EL (cell line): ENCODE data around the gene KCNJ13.
A peak's percentile ranks its signal among the peaks of the same experiment; 100 is the strongest.

Experiments used
- DNase-seq: peaks from one replicate; pipeline ENCODE4 v3.0.0-alpha.2; 2016

KCNJ13 gene

DNA sequence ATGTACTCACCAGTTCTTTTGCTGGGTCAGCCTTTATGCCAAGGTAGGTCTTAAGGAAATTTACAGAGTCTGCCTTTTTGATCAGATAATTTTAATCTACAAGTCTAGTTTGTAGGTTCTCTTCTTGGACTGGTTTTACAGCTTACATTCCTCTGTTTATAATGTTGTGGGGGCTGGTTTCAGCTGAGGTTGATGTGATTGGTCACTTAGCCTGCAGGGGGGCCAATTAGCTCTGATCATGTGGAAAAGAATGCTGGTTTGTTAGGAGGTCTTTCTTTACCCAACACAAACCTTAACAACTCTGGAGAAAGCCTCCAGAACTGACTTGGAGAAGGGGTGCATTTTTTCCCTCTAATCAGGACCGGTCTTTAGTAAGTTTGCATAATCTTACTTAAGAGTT lies at the start of gene KCNJ13:
Gene KCNJ13, minus strand, starts transcription at position 131 of the 400 bp plus-strand sequence. CDS start 5,203 bp downstream, outside the sequence.
- DNase-seq = peak; percentile 5

DNA sequence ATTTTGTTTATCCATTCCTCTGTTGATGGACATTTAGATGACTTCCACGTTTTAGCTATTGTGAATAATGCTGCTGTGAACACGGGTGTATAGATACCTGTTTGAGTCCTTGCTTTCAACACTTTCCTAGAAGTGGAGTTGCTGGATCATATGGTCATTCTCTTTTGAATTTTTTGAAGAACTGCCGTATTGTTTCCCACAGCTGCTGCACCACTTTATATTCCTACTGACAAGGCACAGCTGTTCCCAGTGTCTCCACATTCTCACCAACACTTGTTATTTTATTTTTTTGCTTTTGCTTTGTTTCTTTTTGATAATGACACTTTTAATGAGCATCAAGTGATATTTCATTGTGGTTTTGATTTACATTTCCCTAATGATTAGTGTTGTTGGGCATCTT lies 41.4 kb upstream of the KCNJ13 start:
- DNase-seq = no peak

GRCh38 chr2:232816657-232817056 lies 40.3 kb upstream of the KCNJ13 start:
- DNase-seq = no peak

DNA sequence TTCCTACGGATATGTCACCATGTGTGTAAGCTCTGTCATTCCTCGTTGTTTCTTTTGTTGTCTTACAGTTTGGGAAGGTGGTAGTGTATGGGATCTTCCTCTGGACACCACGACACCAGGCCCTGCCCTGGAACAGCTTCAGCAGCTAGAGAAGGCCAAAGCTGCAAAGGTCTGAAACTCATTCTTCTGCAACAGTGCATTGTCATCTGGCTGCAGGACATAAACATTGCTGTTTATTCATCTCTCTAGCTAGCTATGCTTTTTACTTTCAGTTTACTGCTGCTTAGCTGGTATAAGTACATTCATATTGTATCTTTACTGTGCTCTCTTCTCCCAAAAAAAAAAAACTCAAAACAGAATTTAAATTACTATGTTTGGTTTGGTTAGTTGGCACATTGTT lies 39.2 kb upstream of the KCNJ13 start:
- no peak for DNase-seq

GRCh38 chr2:232810444-232810843 lies 34.1 kb upstream of the KCNJ13 start:
- DNase-seq = no peak

DNA sequence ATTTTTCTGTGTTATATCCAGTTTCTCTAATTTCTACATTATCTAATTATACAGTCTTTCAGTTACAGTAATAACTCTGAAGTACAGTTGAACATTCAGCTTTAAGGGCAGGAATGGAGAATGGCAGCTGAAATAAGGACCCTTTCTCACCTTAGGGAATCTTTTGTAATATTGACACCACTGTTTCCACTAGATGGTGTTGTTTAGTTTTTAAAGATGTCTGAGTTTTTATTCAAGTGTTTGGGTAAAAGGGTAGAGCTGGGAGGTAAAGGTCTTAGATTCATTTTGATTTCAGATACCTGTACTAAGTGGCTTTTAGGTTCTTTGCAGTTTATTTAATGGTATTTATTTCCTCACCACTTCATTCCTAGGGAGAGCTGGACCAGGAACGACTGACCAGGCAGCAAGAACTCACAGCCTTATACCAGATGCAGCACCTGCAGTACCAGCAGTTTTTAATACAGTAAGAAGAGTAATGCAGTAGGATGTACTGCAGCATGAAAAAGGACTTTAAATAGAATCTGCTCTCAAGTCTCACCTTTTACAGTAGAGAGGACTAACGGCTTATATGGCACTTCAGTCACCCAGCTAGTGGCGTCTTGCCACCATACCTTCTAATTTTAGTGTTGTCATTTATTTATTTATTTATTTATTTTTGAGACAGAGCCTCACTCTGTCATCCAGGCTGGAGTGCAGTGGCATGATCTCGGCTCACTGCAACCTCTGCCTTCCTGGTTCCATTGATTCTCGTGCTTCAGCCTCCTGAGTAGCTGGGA lies 33.2 kb upstream of the KCNJ13 start:
- no peak for DNase-seq

DNA sequence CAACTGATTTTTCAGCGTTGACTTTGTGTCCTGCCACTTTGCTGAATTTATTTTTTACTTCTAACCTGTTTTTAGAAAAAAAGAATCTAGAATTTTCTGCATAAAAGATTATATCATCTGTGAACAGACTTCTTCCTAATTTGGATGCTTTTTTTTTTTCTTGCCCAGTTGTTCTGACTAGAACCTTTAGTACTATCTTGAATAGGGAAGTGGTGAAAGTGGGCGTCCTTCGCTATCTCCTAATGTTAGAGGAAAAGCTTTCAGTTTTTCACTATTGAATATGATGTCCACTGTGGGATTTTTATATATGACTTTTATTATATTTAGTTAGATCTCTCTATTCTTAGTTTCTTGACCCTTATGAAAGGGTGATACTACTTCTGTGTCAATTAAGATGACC lies 25.7 kb upstream of the KCNJ13 start:
- DNase-seq = no peak

GRCh38 chr2:232800166-232800565 lies 23.8 kb upstream of the KCNJ13 start:
- DNase-seq = no peak

DNA sequence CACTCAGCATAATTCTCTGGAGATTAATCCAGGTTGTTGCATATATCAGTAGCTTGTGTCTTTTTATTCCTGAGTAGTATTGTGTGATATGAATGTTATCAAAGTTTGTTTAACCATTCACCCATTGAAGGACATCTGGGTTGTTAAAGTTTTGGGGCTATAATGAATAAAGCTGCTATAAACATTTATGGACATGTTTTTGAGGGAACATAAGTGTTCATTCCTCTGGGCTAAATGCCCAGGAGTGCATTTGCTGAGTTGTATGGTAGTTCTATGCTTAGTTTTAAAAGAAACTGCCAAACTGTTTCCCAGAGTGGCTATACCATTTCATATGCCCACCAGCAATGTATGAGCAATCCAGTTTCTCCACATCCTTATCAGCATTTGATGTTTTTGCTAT lies 21.8 kb upstream of the KCNJ13 start:
- DNase-seq = no peak

GRCh38 chr2:232795920-232796319 lies 19.6 kb upstream of the KCNJ13 start:
- DNase-seq = no peak

- no peak for DNase-seq
Measured at GRCh38 chr2:232794981-232795380, 18.6 kb upstream of the KCNJ13 start.

DNA sequence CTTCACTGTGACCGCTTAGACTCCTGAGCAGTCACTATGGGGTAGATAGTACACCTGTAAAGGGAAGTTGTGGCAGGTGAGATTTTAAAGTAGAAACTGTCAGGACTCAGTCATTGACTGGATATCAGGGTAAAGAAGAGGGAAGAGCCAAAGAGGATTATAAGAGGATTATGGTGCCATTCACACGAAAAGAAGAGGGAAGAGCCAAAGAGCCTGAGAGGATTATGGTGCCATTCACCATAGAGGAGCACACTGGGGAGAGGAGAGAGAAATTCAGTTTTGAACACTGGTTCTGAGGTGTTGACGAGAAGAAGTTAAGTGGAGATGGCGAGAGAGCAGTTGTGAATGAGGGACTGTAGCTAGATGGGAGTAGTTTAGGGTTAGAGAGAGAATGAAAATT lies 16.9 kb upstream of the KCNJ13 start:
- no peak for DNase-seq

DNA sequence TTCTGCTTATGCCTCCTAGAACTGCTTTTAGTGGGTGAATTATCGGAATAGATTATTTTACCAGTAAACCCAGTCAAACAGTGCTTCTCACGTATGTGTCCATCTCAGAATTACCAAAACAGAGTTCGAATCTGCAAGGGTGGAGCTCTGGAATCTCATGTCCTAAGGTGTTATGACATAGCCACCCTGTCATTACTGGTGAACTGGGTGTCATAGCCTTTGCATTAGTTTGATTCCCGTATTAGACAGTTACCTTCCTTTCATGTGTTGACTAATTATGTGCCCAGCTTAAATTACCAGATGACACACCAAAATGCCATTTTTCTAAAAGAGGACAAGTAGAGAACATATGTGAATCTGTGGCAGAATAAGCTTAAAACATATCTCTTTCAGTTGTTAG lies 15.2 kb upstream of the KCNJ13 start:
- DNase-seq = no peak

DNA sequence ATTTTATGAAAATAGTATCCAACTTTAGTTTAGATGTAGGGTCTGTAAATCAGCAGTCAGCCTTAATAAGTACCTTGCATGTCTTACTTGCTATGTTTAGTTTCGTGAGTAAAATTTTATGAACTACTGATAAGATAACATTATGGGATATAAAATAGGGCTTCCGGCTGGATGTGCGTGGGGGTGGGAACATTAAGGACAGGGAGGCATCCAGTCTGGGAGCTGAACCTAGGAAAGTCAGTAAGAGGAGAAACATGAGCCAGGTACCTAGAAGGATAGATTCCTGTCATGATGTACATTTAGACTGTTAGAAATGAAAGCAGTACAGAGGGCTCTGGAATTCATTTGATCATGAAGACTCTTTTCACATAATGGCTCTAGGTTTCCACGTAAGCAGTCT lies 12.7 kb upstream of the KCNJ13 start:
- no peak for DNase-seq

- no peak for DNase-seq
Measured at GRCh38 chr2:232787806-232788205, 11.4 kb upstream of the KCNJ13 start.

- DNase-seq = no peak
Measured at GRCh38 chr2:232783278-232783677, 6.9 kb upstream of the KCNJ13 start.

GRCh38 chr2:232781765-232782164 lies 5.4 kb upstream of the KCNJ13 start:
- DNase-seq = peak; percentile 67

GRCh38 chr2:232779934-232780333 lies 3.6 kb upstream of the KCNJ13 start:
- no peak for DNase-seq

- DNase-seq = no peak
Measured at GRCh38 chr2:232779465-232779864, 3.1 kb upstream of the KCNJ13 start.

GRCh38 chr2:232777276-232777675 lies 911 bp upstream of the KCNJ13 start:
- no peak for DNase-seq

DNA sequence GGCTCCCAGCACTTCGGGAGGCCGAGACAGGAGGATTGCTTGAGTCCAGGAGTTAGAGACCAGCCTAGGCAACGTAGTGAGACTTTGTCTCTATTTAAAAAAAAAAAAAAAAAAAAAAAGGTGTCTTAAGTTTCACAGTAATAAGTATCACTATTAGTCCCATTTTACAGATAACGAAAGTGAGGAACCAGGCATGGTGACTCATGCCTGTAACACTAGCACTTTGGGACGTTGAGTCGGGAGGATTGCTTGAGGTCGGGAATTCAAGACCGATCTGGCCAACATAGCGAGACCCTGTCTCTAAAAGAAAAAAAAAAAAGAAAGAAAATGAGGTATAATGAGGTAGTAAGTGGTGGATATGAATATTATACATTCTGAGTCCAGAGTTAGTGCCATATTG lies 2.5 kb downstream of the KCNJ13 start:
- no peak for DNase-seq

DNA sequence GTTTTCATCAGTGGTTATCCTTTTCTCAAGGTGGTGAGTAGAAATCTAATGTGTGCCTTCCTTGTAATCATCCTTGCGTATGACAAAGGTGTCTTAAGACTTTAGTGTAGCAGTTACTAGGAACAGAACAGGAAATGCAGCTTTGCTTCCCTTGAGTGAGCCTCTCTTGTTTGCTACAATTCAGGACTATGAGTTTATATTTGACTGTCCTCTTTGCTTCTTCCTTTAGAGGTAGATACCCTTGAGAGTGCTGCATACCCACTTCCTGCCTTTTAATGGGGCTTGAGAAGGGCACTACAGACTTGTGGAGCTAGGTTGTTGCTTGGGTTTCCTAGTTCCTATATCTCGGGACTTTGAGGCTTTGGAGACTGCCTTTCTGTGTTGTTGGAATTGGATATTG lies 3.8 kb downstream of the KCNJ13 start:
- no peak for DNase-seq

- DNase-seq = no peak
Measured at GRCh38 chr2:232771870-232772269, 4.5 kb downstream of the KCNJ13 start.

GRCh38 chr2:232770207-232770606 lies 6.2 kb downstream of the KCNJ13 start:
- no peak for DNase-seq

GRCh38 chr2:232767866-232768265 lies 8.5 kb downstream of the KCNJ13 start:
- DNase-seq = no peak
